ENCODE results near the gene ACOT7.

DNA sequence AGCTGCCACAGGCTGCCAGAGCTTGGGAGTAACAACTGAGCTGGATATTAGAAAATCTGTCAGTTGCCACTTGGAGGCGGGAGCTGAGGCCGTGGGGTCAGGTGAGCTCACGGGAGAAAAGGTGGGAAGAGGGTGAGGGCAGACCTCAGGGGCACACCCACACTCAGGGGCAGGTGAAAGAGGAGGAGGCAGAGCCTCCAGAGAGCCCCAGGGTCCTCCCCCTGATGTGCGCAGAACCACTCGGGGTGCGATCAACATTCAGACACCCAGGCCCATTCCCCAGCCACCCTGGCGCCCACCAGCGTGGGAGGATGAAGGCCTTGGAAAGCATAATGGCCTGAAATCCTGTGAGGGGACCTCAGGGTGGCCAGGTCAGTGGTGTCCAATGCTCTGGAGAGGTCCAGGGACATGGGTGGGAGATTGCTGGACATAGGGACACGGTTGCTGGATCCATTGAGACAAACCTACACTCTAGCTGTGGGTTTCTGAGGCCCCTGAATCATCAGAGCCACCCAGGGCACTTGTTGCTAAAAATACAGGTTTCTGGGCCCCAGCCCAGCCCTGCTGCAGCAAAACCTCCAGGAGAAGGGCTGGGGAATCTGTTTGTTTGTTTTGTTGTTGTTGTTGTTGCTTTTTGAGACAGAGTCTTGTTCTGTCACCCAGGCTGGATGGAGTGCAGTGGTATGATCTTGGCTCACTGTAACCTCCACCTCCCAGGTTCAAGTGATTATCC is 83.3 kb downstream of the ACOT7 start:
- TF ChIP-seq, protein P1, sequence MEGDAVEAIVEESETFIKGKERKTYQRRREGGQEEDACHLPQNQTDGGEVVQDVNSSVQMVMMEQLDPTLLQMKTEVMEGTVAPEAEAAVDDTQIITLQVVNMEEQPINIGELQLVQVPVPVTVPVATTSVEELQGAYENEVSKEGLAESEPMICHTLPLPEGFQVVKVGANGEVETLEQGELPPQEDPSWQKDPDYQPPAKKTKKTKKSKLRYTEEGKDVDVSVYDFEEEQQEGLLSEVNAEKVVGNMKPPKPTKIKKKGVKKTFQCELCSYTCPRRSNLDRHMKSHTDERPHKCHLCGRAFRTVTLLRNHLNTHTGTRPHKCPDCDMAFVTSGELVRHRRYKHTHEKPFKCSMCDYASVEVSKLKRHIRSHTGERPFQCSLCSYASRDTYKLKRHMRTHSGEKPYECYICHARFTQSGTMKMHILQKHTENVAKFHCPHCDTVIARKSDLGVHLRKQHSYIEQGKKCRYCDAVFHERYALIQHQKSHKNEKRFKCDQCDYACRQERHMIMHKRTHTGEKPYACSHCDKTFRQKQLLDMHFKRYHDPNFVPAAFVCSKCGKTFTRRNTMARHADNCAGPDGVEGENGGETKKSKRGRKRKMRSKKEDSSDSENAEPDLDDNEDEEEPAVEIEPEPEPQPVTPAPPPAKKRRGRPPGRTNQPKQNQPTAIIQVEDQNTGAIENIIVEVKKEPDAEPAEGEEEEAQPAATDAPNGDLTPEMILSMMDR (IDR thresholded peaks at IDR 0.05) = no peak
- TF ChIP-seq EP300 (IDR thresholded peaks at IDR 0.05) = no peak
